Endothelial cell of hepatic sinusoid (primary cell): ENCODE results near the gene PALM3.

Experiments
- in situ Hi-C: cut with HindIII; loops from 2 replicates; pipeline ENCODE4 v1.10.0; 2017; ENCODE audit warnings: low sequenced_read_pairs

The PALM3 gene, protein sequence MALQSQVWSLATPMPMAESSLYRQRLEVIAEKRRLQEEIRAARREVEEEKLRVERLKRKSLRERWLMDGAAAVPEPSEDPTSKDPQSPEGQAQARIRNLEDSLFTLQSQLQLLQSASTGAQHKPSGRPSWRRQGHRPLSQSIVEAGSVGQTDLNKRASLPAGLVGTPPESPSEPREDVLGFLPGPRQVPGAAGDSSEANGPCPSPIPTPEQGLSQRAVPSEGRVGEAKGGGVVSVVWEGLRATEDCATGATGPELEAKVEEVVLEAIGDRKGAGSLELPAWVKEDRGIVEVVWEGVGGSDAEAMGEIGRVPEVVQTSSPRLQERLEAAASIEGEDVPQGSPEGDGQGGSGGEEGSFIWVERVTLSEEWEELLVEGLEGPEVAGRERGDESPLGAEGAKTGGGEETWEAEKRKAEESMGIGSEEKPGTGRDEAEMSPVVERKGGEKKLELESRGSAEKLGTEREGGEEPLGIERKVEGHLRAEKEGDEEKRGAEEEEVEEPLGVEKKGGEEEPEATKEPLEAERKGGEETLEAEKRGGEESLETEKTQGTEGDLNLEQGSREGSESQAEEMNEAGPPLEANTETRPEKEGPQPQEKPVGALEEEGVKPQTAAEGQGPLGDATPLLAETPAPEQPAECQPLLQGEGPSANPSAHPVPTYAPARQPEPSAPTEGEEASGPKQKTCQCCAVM

GRCh38 chr19:14061751-14062557 lies at the start of gene PALM3:
Gene PALM3 (minus strand): TSS chr19:14062076. CDS start chr19:14061980, 96 bp downstream.
- in situ Hi-C loops = no loop called here

DNA sequence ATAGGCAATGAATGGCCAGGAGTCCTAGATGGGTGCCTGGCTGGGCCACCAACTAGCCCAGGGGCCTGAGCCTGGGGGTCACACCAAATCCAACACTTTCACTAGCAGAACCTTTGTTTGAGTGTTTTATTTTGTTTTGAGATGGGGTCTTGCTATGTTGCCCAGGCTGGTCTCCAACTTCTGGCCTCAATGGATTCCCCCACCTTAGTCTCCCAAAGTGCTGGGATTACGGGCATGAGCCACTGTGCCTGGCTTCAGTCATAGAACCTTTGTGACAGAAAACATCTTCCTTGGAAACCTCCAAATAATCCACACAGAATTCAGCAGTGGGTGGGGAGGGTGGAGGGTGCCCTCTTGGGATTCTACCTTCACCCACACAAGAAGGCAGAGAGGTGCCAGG lies 49.6 kb upstream of the PALM3 start:
- in situ Hi-C loops = no loop called here

DNA sequence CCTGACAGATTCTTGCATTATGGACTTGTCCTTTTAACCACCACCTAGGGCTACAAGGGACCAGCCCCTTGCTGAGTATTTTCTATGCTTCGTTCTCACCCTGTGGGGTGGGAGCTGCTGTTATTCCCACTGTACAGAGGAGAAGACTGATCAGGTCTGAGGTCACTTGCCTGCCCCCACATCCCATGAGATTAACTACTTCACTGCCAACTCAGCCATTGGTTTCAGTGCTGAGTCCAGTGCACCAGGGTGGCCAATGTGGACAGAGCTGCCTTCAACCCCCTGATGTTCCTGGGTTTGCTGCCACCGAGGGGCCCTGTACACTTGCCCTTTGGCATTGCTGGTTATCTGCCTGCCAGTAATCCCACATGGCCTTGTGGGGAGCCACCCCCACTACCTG lies 48.8 kb upstream of the PALM3 start:
- in situ Hi-C loops = no loop called here

- in situ Hi-C loops = no loop called here
Measured at GRCh38 chr19:14107581-14108461, 45.9 kb upstream of the PALM3 start.

DNA sequence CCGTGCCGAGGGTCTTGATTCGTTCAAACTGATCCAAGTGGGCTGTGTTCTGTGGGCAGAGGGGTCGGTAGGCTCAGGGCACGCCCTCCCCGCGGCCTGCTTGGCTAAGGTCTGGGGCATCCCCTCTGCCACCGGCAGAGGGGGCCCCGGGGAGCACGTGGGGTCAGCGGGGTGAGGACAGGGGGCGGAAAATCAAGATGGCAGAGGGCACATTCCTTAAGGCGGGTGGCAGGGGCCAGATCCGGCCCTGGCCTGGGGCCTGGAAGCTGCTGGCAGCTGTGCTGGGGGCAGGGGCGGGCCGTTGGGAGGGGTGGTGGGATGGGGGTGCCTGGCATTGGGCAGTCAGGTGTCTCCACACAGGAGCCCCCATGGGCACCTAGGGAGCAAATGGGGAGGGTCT lies 45.0 kb upstream of the PALM3 start:
- in situ Hi-C loops = no loop called here

DNA sequence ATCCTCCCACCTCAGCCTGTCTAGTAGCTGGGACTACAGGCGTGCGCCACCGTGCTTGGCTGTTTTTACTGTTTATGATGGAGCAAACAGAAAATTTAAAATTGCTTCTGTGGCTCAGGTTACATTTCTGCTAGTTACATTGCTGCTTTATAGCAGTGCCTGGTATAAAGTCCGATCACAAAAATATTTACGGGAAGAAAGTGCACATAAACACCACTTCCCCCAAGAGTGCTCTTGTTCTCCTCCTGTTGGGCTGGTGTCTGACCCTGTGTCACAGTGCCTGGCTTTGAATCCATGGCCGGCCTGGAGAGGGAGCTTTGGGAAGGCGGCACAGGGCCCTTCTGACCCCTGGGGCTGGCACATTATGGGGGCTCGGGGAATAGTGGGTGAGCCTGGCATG lies 43.8 kb upstream of the PALM3 start:
- in situ Hi-C loops = no loop called here

DNA sequence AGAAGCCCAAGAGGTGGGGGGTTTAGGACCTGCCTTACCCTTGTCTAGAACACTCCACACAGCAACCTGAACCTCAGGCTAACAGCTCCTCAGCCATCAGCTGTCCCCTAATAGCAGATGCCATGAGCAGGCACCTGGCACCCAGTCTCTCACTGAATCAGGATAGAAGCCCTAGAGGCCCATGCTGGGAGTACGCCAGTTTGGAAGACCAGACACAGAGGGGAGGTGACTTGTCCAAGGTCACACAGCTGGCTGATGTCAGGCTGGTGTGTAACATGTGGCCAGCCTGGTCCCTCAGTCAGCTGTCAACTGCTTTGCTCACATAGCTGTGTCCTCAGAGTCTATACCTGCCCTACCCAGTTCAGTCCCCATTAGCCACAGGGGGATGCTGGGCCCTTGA lies 41.4 kb upstream of the PALM3 start:
- in situ Hi-C loops = no loop called here

DNA sequence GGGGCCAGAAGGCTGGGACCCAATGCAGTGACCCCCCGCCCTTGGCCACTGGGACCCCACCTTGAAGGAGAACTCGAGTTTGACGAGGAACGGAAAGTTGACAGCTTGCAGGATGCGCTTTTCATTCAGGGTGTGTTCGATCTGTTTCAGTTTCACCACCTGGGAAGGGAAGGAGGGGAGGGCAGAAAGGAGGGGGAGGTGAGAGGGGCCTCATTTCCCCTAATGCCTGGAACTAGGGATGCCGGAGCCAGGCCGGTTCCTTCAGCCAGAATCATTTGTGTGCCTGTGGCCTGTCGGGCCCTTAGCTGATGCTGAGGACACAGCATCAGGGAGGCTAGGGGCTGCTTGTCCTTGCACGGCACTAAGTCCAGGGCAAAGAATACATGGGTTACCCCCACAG lies 40.9 kb upstream of the PALM3 start:
- in situ Hi-C loops = no loop called here

- in situ Hi-C loops = no loop called here
Measured at GRCh38 chr19:14102102-14102696, 40.3 kb upstream of the PALM3 start.

GRCh38 chr19:14101003-14101545 lies 39.2 kb upstream of the PALM3 start:
- in situ Hi-C loops = no loop called here

- in situ Hi-C loops = loop anchor here (25.0 kb wide), 1 partner anchor 360 kb away; a partner anchor contains a TSS
Measured at GRCh38 chr19:14097532-14098151, 35.8 kb upstream of the PALM3 start.

- in situ Hi-C loops = loop anchor here (25.0 kb wide), 1 partner anchor 359 kb away; a partner anchor contains a TSS
Measured at GRCh38 chr19:14096272-14096992, 34.6 kb upstream of the PALM3 start.

DNA sequence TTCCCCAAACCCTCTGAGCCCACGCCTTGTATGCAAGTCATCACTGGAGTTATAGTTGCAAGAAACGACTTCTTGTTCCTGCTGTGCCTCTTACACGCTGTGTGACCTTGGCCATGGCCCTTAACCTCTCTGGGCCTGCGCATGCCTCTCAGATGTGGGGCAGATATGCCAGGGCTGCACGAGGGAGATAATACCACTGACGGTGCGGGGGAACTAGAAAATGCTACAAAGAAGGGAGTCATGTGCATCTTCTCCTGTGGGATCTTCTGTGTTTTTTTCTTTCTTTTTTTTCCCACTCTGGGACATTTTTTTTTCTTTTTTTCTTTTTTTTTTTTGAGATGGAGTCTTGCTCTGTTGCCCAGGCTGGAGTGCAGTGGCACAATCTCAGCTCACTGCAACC lies 33.0 kb upstream of the PALM3 start:
- in situ Hi-C loops = loop anchor here (25.0 kb wide), 1 partner anchor 358 kb away; a partner anchor contains a TSS

- in situ Hi-C loops = loop anchor here (25.0 kb wide), 1 partner anchor 356 kb away; a partner anchor contains a TSS
Measured at GRCh38 chr19:14093117-14093823, 31.4 kb upstream of the PALM3 start.

DNA sequence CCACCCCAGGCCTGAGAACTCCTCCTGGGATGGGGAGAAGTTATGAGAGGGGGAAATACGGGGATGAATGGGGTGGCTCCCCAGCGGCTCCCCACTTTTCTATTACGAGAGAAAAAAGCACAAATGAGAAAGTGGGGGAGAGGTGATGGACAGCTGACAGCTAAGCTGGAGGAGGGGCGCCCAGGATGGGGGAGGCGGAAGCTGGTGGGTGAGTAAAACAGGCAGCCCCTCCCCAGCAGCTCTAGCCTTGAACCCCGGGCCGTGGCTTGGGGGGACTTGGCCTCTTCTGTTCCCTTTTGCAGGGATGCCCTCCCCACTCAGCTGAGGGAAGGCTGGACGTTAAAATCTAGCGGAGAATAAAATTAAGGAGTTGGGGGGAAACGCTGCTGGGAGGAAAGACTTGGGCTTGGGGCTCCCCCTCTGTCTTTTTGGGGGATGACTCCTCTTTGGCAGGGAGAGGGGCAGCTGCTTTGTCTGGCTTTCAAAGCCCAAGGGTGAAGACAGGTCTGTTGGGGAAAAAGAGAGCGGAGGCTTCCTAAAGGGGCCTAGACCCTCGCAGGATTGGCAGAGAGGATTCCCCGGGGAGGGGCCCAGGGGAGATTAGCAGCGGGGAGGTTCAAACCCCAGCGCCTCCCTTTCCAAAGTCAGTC lies 30.1 kb upstream of the PALM3 start:
- in situ Hi-C loops = loop anchor here (25.0 kb wide), 1 partner anchor 355 kb away; a partner anchor contains a TSS

DNA sequence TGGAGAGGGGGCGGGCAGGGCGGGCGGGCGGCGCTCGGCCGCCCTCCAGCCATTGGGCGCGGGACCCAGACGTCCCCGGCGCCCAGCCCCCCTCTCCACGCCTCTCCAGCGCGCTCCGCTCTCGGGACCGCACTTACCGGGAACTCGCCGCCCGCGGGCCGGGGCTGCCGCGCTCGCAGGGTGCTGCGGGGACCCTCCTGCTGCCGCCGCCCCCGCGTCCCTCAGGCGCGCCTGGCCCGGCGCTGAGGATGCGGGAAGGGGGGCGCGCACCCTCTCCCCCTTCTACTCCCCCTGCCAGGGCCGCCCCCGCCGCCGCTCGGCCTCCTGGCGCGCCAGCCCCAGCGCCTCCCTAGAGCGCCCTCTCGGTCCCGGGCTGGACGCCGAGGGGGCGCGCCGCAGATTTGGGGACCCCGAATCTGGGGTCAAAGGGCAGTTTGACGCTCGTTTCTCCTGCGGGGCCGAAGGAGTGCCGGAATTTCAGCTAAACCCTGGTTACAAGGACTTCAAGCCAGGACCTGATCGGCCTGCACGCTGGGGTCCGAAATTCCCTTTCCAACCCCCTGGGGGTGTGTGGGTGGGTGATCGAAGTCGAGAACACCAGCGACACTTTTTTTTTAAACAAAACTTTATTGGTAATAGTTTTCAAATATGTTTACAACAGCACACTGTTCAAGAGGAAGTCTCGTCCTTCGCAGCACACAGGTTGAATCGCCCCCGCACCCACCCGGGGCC lies 29.4 kb upstream of the PALM3 start:
- in situ Hi-C loops = loop anchor here (25.0 kb wide), 1 partner anchor 354 kb away; a partner anchor contains a TSS
